Measurements from ENCODE around the gene NAP1L1.

NAP1L1 gene

GRCh38 chr12:76057326-76057725 lies 27.2 kb downstream of the NAP1L1 start:
- H3K4me1 ChIP-seq (ENCODE audit: insufficient read depth, low read length) = peaks cover 26% of the 10 kb centered on the region
- H3K36me3 ChIP-seq (ENCODE audit: insufficient read depth, low read depth, low read length) = peaks cover 100% of the 10 kb centered on the region

GRCh38 chr12:76055393-76055792 lies 29.1 kb downstream of the NAP1L1 start:
- Histone ChIP-seq H3K9ac (ENCODE audit: low read depth, low read length) (0 out of 2 replicates have a peak overlapping the region, but pooled peaks have one; percentile 24), H3K27ac (ENCODE audit: low read length) (peak overlapping the region; percentile 27), H3K4me3 (ENCODE audit: low read length) (peak overlapping the region; percentile 12; the same call in 1 of the 2 replicates)

More at GRCh38 chr12:76057326-76057725, 27.2 kb downstream of the NAP1L1 start:
- Histone ChIP-seq H3K9me3 (ENCODE audit: insufficient read depth, low read depth, low read length) (no peaks in the 10 kb centered on the region), H3K9ac (ENCODE audit: low read depth, low read length) (no peak overlapping the region), H3K27me3 (ENCODE audit: insufficient read depth, low read length) (no peaks in the 10 kb centered on the region), H3K27ac (ENCODE audit: low read length) (no peak overlapping the region), H3K4me3 (ENCODE audit: low read length) (no peak overlapping the region)

GRCh38 chr12:76049575-76050251 lies 34.8 kb downstream of the NAP1L1 start:
- H3K4me3 ChIP-seq (ENCODE audit: low read length) = no peak overlapping the region
- H3K4me1 ChIP-seq (ENCODE audit: insufficient read depth, low read length) = peaks cover 5% of the 10 kb centered on the region; the same call in 1 of the 2 replicates
- H3K36me3 ChIP-seq (ENCODE audit: insufficient read depth, low read depth, low read length) = peaks cover 98% of the 10 kb centered on the region
- H3K27me3 ChIP-seq (ENCODE audit: insufficient read depth, low read length) = no peaks in the 10 kb centered on the region
- H3K9ac ChIP-seq (ENCODE audit: low read depth, low read length) = no peak overlapping the region
- H3K27ac ChIP-seq (ENCODE audit: low read length) = no peak overlapping the region
- H3K9me3 ChIP-seq (ENCODE audit: insufficient read depth, low read depth, low read length) = no peaks in the 10 kb centered on the region

More at GRCh38 chr12:76055393-76055792, 29.1 kb downstream of the NAP1L1 start:
- Histone ChIP-seq H3K4me1 (ENCODE audit: insufficient read depth, low read length) (peaks cover 26% of the 10 kb centered on the region), H3K9me3 (ENCODE audit: insufficient read depth, low read depth, low read length) (no peaks in the 10 kb centered on the region), H3K27me3 (ENCODE audit: insufficient read depth, low read length) (no peaks in the 10 kb centered on the region), H3K36me3 (ENCODE audit: insufficient read depth, low read depth, low read length) (peaks cover 99% of the 10 kb centered on the region)

- H3K27ac ChIP-seq (ENCODE audit: low read length) = no peak overlapping the region
- H3K36me3 ChIP-seq (ENCODE audit: insufficient read depth, low read depth, low read length) = peaks cover 94% of the 10 kb centered on the region
Observed at GRCh38 chr12:76047742-76048141, 36.7 kb downstream of the NAP1L1 start.

GRCh38 chr12:76047060-76047459 lies 37.4 kb downstream of the NAP1L1 start:
- H3K27me3 ChIP-seq (ENCODE audit: insufficient read depth, low read length) = no peaks in the 10 kb centered on the region
- H3K36me3 ChIP-seq (ENCODE audit: insufficient read depth, low read depth, low read length) = peaks cover 87% of the 10 kb centered on the region
- no peaks in the 10 kb centered on the region for H3K9me3 ChIP-seq (ENCODE audit: insufficient read depth, low read depth, low read length)
- no peak overlapping the region for H3K27ac ChIP-seq (ENCODE audit: low read length)
- H3K4me3 ChIP-seq (ENCODE audit: low read length) = no peak overlapping the region
- H3K4me1 ChIP-seq (ENCODE audit: insufficient read depth, low read length) = no peaks in the 10 kb centered on the region
- H3K9ac ChIP-seq (ENCODE audit: low read depth, low read length) = no peak overlapping the region

More at GRCh38 chr12:76047742-76048141, 36.7 kb downstream of the NAP1L1 start:
- Histone ChIP-seq H3K9me3 (ENCODE audit: insufficient read depth, low read depth, low read length) (no peaks in the 10 kb centered on the region), H3K27me3 (ENCODE audit: insufficient read depth, low read length) (no peaks in the 10 kb centered on the region), H3K4me3 (ENCODE audit: low read length) (no peak overlapping the region), H3K4me1 (ENCODE audit: insufficient read depth, low read length) (no peaks in the 10 kb centered on the region), H3K9ac (ENCODE audit: low read depth, low read length) (no peak overlapping the region)

- Histone ChIP-seq H3K4me3 (ENCODE audit: low read length) (no peak overlapping the region), H3K27me3 (ENCODE audit: insufficient read depth, low read length) (no peaks in the 10 kb centered on the region), H3K4me1 (ENCODE audit: insufficient read depth, low read length) (peaks cover 6% of the 10 kb centered on the region), H3K9ac (ENCODE audit: low read depth, low read length) (no peak overlapping the region), H3K9me3 (ENCODE audit: insufficient read depth, low read depth, low read length) (no peaks in the 10 kb centered on the region), H3K27ac (ENCODE audit: low read length) (no peak overlapping the region), H3K36me3 (ENCODE audit: insufficient read depth, low read depth, low read length) (peaks cover 51% of the 10 kb centered on the region)
Observed at GRCh38 chr12:76043377-76043776, 41.1 kb downstream of the NAP1L1 start.

GRCh38 chr12:76042147-76042546 lies 42.3 kb downstream of the NAP1L1 start:
- Histone ChIP-seq H3K9ac (ENCODE audit: low read depth, low read length) (no peak overlapping the region), H3K27me3 (ENCODE audit: insufficient read depth, low read length) (no peaks in the 10 kb centered on the region), H3K27ac (ENCODE audit: low read length) (no peak overlapping the region), H3K4me1 (ENCODE audit: insufficient read depth, low read length) (peaks cover 15% of the 10 kb centered on the region), H3K36me3 (ENCODE audit: insufficient read depth, low read depth, low read length) (peaks cover 39% of the 10 kb centered on the region), H3K4me3 (ENCODE audit: low read length) (no peak overlapping the region), H3K9me3 (ENCODE audit: insufficient read depth, low read depth, low read length) (no peaks in the 10 kb centered on the region)

- H3K27ac ChIP-seq (ENCODE audit: low read length) = no peak overlapping the region
- no peaks in the 10 kb centered on the region for H3K9me3 ChIP-seq (ENCODE audit: insufficient read depth, low read depth, low read length)
- peaks cover 31% of the 10 kb centered on the region for H3K36me3 ChIP-seq (ENCODE audit: insufficient read depth, low read depth, low read length)
- no peak overlapping the region for H3K9ac ChIP-seq (ENCODE audit: low read depth, low read length)
- no peaks in the 10 kb centered on the region for H3K27me3 ChIP-seq (ENCODE audit: insufficient read depth, low read length)
- peaks cover 15% of the 10 kb centered on the region for H3K4me1 ChIP-seq (ENCODE audit: insufficient read depth, low read length)
- H3K4me3 ChIP-seq (ENCODE audit: low read length) = no peak overlapping the region
Observed at GRCh38 chr12:76041406-76041805, 43.1 kb downstream of the NAP1L1 start.

GRCh38 chr12:76040461-76040860 lies 44.0 kb downstream of the NAP1L1 start:
- Histone ChIP-seq H3K36me3 (ENCODE audit: insufficient read depth, low read depth, low read length) (peaks cover 23% of the 10 kb centered on the region), H3K4me3 (ENCODE audit: low read length) (no peak overlapping the region), H3K4me1 (ENCODE audit: insufficient read depth, low read length) (peaks cover 15% of the 10 kb centered on the region), H3K27ac (ENCODE audit: low read length) (no peak overlapping the region), H3K9me3 (ENCODE audit: insufficient read depth, low read depth, low read length) (no peaks in the 10 kb centered on the region), H3K9ac (ENCODE audit: low read depth, low read length) (no peak overlapping the region), H3K27me3 (ENCODE audit: insufficient read depth, low read length) (no peaks in the 10 kb centered on the region)

- H3K4me3 ChIP-seq (ENCODE audit: low read length) = no peak overlapping the region
- H3K4me1 ChIP-seq (ENCODE audit: insufficient read depth, low read length) = peaks cover 22% of the 10 kb centered on the region
- no peak overlapping the region for H3K9ac ChIP-seq (ENCODE audit: low read depth, low read length)
- H3K27me3 ChIP-seq (ENCODE audit: insufficient read depth, low read length) = no peaks in the 10 kb centered on the region
- H3K27ac ChIP-seq (ENCODE audit: low read length) = no peak overlapping the region
- no peaks in the 10 kb centered on the region for H3K9me3 ChIP-seq (ENCODE audit: insufficient read depth, low read depth, low read length)
- peaks cover under 1% of the 10 kb centered on the region; the same call in 1 of the 2 replicates for H3K36me3 ChIP-seq (ENCODE audit: insufficient read depth, low read depth, low read length)
Observed at GRCh38 chr12:76038176-76038575, 46.3 kb downstream of the NAP1L1 start.

- H3K9ac ChIP-seq (ENCODE audit: low read depth, low read length) = no peak overlapping the region
- peaks cover 24% of the 10 kb centered on the region for H3K4me1 ChIP-seq (ENCODE audit: insufficient read depth, low read length)
- no peak overlapping the region for H3K27ac ChIP-seq (ENCODE audit: low read length)
- H3K36me3 ChIP-seq (ENCODE audit: insufficient read depth, low read depth, low read length) = no peaks in the 10 kb centered on the region
- no peaks in the 10 kb centered on the region for H3K27me3 ChIP-seq (ENCODE audit: insufficient read depth, low read length)
- no peaks in the 10 kb centered on the region for H3K9me3 ChIP-seq (ENCODE audit: insufficient read depth, low read depth, low read length)
- H3K4me3 ChIP-seq (ENCODE audit: low read length) = no peak overlapping the region
Observed at GRCh38 chr12:76037130-76038103, 47.1 kb downstream of the NAP1L1 start.

Measured in iPS-20b (cell line).